HL-60 (cell line): Measurements from ENCODE around the gene EIF2AK3.

ENCODE experiments used
- DNase-seq, 2 experiments: peaks; one replicate each; pipeline ENCODE4 v3.0.0-alpha.2; 2010 to 2020; ENCODE audit warnings: low read depth in 1 of 2, low spot score in 1 of 2
- H3K27ac ChIP-seq: fragments of 250-450 bp; sonication (Bioruptor Pico); replicated peaks from 2 replicates; pipeline ENCODE4 v1.5.1; 2020; ENCODE audit warnings: mild to moderate bottlenecking, moderate library complexity
- H3K27me3 ChIP-seq: fragments of 250-450 bp; sonication (Bioruptor Pico); 2 replicates; pipeline ENCODE4 v1.5.1; 2021; ENCODE audit warnings: mild to moderate bottlenecking, moderate library complexity; ENCODE audit not compliant: insufficient read depth, poor library complexity, severe bottlenecking
- H3K4me3 ChIP-seq: replicated peaks from 2 replicates; pipeline ENCODE4 v1.5.1; 2011; ENCODE audit warnings: mild to moderate bottlenecking, control low read depth, low read length; ENCODE audit not compliant: insufficient read depth
- GABPA ChIP-seq: IDR thresholded peaks from 2 replicates; pipeline ENCODE4 v1.6.1; 2012; ENCODE audit warnings: low read depth
- POLR2AphosphoS5 ChIP-seq: IDR thresholded peaks from 2 replicates; pipeline ENCODE4 v1.6.1; 2012; ENCODE audit warnings: low read depth
- SPI1 ChIP-seq: IDR thresholded peaks from 2 replicates; pipeline ENCODE4 v1.6.1; 2012; ENCODE audit warnings: low read depth, mild to moderate bottlenecking, borderline replicate concordance
- TF ChIP-seq, protein P1 (sequence below): IDR thresholded peaks from one replicate; pipeline ENCODE4 v1.5.1; 2011; ENCODE audit warnings: low read length, control low read depth, inconsistent platforms; ENCODE audit not compliant: insufficient read depth
- TF ChIP-seq, protein P2 (sequence below): IDR thresholded peaks from 2 replicates; pipeline ENCODE4 v1.6.1; 2012; ENCODE audit warnings: low read depth; ENCODE audit not compliant: insufficient replicate concordance

EIF2AK3 gene

DNA sequence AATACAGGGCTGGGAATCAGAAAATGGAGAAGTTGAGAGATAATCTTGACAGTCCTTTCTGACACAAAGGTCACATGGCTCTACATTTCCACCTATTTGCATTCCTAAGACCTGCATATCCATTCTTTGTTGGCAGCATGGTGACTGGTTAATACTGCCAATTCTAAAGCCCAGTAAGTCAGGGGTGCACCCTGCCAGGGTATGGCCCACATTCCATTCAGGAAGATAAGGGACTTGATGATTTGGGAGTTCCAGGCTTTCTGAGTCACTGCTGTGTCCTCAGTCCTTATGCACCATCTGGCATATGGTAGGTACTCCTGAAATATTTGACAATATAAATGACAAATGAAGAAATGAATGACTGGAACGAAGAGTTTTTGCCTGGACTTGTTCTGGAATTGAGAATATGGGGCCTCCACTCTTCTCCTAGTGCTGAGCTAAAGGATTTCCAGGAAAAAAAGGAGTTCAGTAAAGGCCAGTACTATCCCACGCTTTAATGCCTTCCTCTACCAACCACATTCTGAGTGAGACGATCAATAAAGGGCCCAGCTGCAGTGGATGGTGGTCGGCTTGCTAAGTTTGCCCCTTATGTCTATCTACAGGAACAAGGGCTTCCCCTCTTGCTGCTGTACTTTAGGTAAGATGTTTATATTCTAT is 31.7 kb upstream of the EIF2AK3 start:
- TF ChIP-seq SPI1 = no peak
- no peak overlapping the region for H3K4me3 ChIP-seq
- no peak for DNase-seq
- H3K27me3 ChIP-seq = no peaks in the 10 kb centered on the region
- no peak overlapping the region for H3K27ac ChIP-seq

DNA sequence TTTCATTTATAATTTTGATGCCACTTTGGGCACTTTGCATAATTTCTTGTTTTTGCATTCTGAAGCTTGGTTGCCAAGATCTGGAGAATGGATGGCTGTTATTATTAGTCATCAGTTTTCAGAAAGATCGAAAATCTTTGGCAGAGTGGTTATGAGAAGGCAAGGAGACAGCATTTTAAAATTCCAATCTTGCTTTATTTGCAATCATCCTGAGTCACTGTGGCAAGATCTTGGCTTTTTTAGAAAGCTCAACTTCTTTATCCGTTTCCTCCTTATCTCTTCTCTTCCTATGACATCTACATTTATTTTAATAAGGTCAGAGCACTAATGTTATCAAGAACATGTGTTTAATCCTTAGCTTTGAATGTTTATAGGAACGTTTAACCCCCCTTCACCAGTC is 31.1 kb upstream of the EIF2AK3 start:
- H3K4me3 ChIP-seq = no peak overlapping the region
- no peaks in the 10 kb centered on the region for H3K27me3 ChIP-seq
- H3K27ac ChIP-seq = no peak overlapping the region
- no peak for DNase-seq
- TF ChIP-seq POLR2AphosphoS5 = no peak
- no peak for TF ChIP-seq GABPA
- TF ChIP-seq, protein P1, sequence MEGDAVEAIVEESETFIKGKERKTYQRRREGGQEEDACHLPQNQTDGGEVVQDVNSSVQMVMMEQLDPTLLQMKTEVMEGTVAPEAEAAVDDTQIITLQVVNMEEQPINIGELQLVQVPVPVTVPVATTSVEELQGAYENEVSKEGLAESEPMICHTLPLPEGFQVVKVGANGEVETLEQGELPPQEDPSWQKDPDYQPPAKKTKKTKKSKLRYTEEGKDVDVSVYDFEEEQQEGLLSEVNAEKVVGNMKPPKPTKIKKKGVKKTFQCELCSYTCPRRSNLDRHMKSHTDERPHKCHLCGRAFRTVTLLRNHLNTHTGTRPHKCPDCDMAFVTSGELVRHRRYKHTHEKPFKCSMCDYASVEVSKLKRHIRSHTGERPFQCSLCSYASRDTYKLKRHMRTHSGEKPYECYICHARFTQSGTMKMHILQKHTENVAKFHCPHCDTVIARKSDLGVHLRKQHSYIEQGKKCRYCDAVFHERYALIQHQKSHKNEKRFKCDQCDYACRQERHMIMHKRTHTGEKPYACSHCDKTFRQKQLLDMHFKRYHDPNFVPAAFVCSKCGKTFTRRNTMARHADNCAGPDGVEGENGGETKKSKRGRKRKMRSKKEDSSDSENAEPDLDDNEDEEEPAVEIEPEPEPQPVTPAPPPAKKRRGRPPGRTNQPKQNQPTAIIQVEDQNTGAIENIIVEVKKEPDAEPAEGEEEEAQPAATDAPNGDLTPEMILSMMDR = no peak
- TF ChIP-seq, protein P2, sequence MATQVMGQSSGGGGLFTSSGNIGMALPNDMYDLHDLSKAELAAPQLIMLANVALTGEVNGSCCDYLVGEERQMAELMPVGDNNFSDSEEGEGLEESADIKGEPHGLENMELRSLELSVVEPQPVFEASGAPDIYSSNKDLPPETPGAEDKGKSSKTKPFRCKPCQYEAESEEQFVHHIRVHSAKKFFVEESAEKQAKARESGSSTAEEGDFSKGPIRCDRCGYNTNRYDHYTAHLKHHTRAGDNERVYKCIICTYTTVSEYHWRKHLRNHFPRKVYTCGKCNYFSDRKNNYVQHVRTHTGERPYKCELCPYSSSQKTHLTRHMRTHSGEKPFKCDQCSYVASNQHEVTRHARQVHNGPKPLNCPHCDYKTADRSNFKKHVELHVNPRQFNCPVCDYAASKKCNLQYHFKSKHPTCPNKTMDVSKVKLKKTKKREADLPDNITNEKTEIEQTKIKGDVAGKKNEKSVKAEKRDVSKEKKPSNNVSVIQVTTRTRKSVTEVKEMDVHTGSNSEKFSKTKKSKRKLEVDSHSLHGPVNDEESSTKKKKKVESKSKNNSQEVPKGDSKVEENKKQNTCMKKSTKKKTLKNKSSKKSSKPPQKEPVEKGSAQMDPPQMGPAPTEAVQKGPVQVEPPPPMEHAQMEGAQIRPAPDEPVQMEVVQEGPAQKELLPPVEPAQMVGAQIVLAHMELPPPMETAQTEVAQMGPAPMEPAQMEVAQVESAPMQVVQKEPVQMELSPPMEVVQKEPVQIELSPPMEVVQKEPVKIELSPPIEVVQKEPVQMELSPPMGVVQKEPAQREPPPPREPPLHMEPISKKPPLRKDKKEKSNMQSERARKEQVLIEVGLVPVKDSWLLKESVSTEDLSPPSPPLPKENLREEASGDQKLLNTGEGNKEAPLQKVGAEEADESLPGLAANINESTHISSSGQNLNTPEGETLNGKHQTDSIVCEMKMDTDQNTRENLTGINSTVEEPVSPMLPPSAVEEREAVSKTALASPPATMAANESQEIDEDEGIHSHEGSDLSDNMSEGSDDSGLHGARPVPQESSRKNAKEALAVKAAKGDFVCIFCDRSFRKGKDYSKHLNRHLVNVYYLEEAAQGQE = no peak
- no peak for TF ChIP-seq SPI1

DNA sequence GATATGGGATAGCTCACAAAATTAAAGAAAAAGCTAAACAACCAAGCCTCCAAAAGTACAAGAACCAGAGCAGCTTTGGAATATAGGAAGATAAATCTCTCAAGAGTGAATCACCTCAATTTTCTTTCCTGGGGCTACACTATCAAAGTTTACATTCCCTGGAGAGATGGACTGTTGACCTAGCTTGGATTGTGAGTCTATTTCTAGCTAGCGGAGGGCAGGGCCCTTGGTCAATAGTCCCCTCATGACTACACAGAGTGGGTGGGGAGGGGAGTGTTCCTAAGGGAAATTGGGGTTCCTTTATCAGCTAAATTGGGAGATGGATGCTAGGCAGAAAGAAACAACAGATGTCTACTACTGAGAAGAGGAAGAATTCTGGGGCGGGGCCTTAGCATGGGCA is 29.9 kb upstream of the EIF2AK3 start:
- H3K27ac ChIP-seq = no peak overlapping the region
- no peak for TF ChIP-seq SPI1
- TF ChIP-seq, protein P1 = no peak
- TF ChIP-seq, protein P2 = no peak
- no peak for TF ChIP-seq POLR2AphosphoS5
- no peak for TF ChIP-seq GABPA
- no peak overlapping the region for H3K4me3 ChIP-seq
- DNase-seq = no peak
- H3K27me3 ChIP-seq = no peaks in the 10 kb centered on the region

DNA sequence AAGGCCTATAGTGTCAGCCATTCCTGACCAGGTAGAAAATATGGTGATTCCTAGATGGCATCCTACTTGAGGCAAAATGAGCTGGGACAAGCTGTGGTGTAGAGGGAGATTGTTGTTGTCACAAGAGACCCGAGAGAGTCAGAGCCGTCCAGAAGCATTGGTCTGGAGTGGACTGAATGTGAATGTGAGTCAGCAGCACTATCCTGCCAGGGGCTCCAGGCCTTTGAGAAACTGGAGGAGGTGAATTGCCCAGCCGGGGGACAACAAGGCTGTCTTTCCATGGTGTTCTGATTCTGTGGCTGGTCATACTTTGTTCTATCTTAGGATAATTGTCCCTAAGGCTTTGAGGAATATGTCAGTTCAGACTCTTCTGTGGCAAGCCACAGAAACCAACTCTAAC is 29.4 kb upstream of the EIF2AK3 start:
- no peaks in the 10 kb centered on the region for H3K27me3 ChIP-seq
- TF ChIP-seq POLR2AphosphoS5 (no peak), GABPA (no peak), SPI1 (no peak)
- DNase-seq = no peak
- H3K4me3 ChIP-seq = no peak overlapping the region
- no peak overlapping the region for H3K27ac ChIP-seq

DNA sequence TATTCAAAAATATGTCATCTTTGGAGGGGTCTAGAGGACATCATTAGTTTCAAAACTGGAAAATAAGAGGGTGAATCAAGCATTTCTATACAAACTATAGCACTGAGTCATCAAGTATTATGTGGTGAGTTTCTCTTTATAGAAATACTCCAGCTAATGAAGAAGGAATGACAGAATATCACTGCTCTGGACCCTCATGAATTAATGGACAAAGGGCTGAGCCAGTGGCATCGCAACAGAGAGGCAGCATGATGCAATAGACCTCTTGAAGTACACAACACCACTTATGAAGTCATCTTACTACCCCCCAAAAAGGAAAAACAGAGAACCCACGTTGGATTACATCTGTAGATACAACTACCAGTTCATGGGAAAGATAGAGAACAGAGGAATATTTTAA is 27.4 kb upstream of the EIF2AK3 start:
- Histone ChIP-seq H3K4me3 (no peak overlapping the region), H3K27me3 (no peaks in the 10 kb centered on the region), H3K27ac (no peak overlapping the region)
- TF ChIP-seq GABPA (no peak), POLR2AphosphoS5 (no peak), SPI1 (no peak)
- TF ChIP-seq, protein P1 = no peak
- TF ChIP-seq, protein P2 = no peak
- DNase-seq = no peak
